ENCODE results near the gene HS6ST2.

Gene HS6ST2

DNA sequence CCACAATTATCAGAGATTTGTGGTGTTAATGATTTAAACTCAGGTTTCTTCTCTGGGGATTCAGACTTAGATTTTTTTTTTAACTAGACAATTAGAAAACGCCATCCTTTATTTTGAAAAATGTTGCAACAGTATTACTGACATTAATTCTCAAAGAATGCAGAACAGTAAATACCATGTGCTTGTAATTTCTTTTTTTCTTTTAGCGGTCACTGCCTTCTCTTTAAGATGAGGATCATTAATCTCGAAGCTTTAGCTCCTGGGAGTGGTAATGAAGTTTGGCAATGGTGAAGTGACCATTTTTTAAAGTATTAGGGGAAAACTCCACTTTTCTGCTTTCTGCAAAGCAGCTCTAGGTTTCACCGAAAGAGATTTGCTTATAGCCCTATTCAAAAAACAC is 305.6 kb downstream of the HS6ST2 start:
- no peak overlapping the region for H3K27ac ChIP-seq (ENCODE audit: poor library complexity, severe bottlenecking)
- no peak overlapping the region for H3K4me3 ChIP-seq (ENCODE audit: severe bottlenecking)
- H3K27me3 ChIP-seq (ENCODE audit: insufficient read depth, poor library complexity, severe bottlenecking): no peaks in the 10 kb centered on the region
- no peaks in the 10 kb centered on the region for H3K36me3 ChIP-seq (ENCODE audit: low read depth)
- ATAC-seq (ENCODE audit: low read depth): no peak
- no peak for DNase-seq (ENCODE audit: low spot score)
- no peaks in the 10 kb centered on the region for H3K9me3 ChIP-seq (ENCODE audit: severe bottlenecking)
- TF ChIP-seq, protein P1, sequence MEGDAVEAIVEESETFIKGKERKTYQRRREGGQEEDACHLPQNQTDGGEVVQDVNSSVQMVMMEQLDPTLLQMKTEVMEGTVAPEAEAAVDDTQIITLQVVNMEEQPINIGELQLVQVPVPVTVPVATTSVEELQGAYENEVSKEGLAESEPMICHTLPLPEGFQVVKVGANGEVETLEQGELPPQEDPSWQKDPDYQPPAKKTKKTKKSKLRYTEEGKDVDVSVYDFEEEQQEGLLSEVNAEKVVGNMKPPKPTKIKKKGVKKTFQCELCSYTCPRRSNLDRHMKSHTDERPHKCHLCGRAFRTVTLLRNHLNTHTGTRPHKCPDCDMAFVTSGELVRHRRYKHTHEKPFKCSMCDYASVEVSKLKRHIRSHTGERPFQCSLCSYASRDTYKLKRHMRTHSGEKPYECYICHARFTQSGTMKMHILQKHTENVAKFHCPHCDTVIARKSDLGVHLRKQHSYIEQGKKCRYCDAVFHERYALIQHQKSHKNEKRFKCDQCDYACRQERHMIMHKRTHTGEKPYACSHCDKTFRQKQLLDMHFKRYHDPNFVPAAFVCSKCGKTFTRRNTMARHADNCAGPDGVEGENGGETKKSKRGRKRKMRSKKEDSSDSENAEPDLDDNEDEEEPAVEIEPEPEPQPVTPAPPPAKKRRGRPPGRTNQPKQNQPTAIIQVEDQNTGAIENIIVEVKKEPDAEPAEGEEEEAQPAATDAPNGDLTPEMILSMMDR (IDR thresholded peaks at IDR 0.05; ENCODE audit: poor library complexity, severe bottlenecking): no peak
- H3K4me1 ChIP-seq (ENCODE audit: insufficient read depth, poor library complexity, severe bottlenecking): no peaks in the 10 kb centered on the region

DNA sequence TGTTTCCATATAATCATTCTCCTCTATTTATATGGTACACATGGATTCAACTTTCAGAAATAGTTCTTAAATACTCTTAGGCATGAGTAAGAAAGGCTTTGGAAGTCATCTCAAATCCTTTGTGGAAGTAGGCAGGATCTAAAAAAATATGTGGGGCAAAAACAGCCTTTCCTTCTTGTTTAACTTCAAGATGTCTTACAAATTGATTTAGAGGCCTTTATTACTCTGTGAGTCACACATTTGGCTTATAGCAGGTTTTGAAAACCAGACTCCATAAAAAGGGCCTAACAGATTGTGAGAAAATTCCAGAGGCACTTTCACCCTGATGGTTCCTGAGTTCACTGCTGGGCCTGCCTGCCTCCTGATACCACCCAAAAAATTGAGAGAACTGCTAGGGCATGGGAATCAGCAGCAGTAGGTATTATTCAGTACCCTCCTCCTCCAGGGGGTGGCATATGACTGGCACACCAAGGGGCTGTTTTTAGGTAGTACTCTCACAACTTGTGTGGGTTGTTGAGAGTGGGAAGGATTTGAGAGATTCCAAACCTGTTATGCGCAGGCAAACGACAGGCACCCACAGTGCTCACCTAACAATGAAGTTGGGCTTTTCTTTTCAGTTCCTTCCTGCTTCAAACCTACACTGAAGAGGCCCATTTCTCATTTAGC is 306.9 kb downstream of the HS6ST2 start:
- DNase-seq (ENCODE audit: low spot score): no peak
- Histone ChIP-seq H3K36me3 (ENCODE audit: low read depth) (no peaks in the 10 kb centered on the region), H3K4me3 (ENCODE audit: severe bottlenecking) (no peak overlapping the region), H3K9me3 (ENCODE audit: severe bottlenecking) (no peaks in the 10 kb centered on the region), H3K27me3 (ENCODE audit: insufficient read depth, poor library complexity, severe bottlenecking) (no peaks in the 10 kb centered on the region), H3K27ac (ENCODE audit: poor library complexity, severe bottlenecking) (no peak overlapping the region), H3K4me1 (ENCODE audit: insufficient read depth, poor library complexity, severe bottlenecking) (no peaks in the 10 kb centered on the region)
- no peak for ATAC-seq (ENCODE audit: low read depth)
- TF ChIP-seq, protein P1 (IDR thresholded peaks at IDR 0.05; ENCODE audit: poor library complexity, severe bottlenecking): no peak

DNA sequence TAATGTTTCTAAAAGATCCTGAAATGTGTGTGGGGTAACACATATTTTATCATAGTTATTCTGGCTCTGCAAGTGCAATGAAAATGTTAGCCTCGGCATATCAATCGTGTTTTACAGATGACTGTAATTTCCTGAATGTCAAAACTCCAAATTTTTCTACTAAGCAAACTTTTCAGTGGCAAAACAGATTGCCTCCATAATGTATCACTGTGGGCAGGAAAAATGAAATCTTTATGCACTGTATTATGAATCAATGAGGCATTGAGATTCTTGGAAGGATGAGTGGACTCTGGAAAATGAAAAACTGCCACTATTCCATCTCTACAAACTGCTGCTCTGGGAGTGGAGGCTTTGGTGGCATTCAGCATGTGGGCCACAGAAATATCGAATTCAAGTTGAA is 309.5 kb downstream of the HS6ST2 start:
- no peak for ATAC-seq (ENCODE audit: low read depth)
- no peaks in the 10 kb centered on the region for H3K36me3 ChIP-seq (ENCODE audit: low read depth)
- H3K27me3 ChIP-seq (ENCODE audit: insufficient read depth, poor library complexity, severe bottlenecking): no peaks in the 10 kb centered on the region
- TF ChIP-seq, protein P1 (IDR thresholded peaks at IDR 0.05; ENCODE audit: poor library complexity, severe bottlenecking): no peak
- no peak overlapping the region for H3K4me3 ChIP-seq (ENCODE audit: severe bottlenecking)
- no peaks in the 10 kb centered on the region for H3K9me3 ChIP-seq (ENCODE audit: severe bottlenecking)
- no peaks in the 10 kb centered on the region for H3K4me1 ChIP-seq (ENCODE audit: insufficient read depth, poor library complexity, severe bottlenecking)
- no peak for DNase-seq (ENCODE audit: low spot score)
- no peak overlapping the region for H3K27ac ChIP-seq (ENCODE audit: poor library complexity, severe bottlenecking)

DNA sequence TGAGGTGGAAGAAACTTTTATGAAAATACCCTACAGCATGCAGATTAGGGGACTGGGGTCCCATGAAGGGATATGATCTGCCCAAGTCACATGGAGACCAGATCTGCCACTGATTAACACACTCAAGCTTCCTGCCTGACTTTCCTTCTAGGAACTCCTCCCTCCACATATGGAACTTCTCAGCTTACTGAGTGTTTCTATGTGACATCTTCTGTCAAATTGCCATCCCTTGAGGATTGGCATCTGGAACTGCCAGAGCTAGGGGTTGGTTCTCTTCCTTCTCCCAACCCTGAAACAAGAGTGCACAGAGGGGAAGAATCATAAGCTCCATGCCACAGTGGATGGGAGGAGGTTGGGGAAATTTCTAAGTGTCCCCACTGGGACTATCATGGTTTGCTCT is 319.0 kb downstream of the HS6ST2 start:
- H3K9me3 ChIP-seq (ENCODE audit: severe bottlenecking): no peaks in the 10 kb centered on the region
- no peak for DNase-seq (ENCODE audit: low spot score)
- TF ChIP-seq, protein P1 (IDR thresholded peaks at IDR 0.05; ENCODE audit: poor library complexity, severe bottlenecking): no peak
- H3K27ac ChIP-seq (ENCODE audit: poor library complexity, severe bottlenecking): no peak overlapping the region
- no peak overlapping the region for H3K4me3 ChIP-seq (ENCODE audit: severe bottlenecking)
- no peak for ATAC-seq (ENCODE audit: low read depth)
- no peaks in the 10 kb centered on the region for H3K36me3 ChIP-seq (ENCODE audit: low read depth)
- H3K4me1 ChIP-seq (ENCODE audit: insufficient read depth, poor library complexity, severe bottlenecking): no peaks in the 10 kb centered on the region
- H3K27me3 ChIP-seq (ENCODE audit: insufficient read depth, poor library complexity, severe bottlenecking): no peaks in the 10 kb centered on the region

DNA sequence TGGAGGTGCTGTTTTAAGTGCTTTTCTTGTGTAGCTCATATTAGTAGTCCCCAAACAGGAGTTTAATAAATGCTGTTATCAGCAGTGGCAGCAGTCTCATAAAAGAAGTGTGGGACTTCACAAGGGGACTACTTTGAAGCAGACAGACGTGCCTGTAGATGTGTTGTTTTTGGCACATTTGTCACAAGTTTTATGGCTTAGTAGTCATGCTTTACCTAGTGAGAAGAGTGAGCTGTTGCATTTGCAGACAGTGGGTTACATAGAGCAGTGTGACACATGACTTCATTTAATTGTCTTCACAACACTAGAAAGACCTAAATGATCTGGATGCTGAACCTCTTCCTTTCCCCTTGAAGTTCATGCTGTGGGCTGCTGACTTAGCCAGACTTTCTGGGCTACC is 320.1 kb downstream of the HS6ST2 start:
- Histone ChIP-seq H3K36me3 (ENCODE audit: low read depth) (no peaks in the 10 kb centered on the region), H3K27me3 (ENCODE audit: insufficient read depth, poor library complexity, severe bottlenecking) (no peaks in the 10 kb centered on the region), H3K4me1 (ENCODE audit: insufficient read depth, poor library complexity, severe bottlenecking) (no peaks in the 10 kb centered on the region), H3K9me3 (ENCODE audit: severe bottlenecking) (no peaks in the 10 kb centered on the region), H3K27ac (ENCODE audit: poor library complexity, severe bottlenecking) (no peak overlapping the region), H3K4me3 (ENCODE audit: severe bottlenecking) (no peak overlapping the region)
- no peak for DNase-seq (ENCODE audit: low spot score)
- no peak for ATAC-seq (ENCODE audit: low read depth)
- TF ChIP-seq, protein P1 (IDR thresholded peaks at IDR 0.05; ENCODE audit: poor library complexity, severe bottlenecking): no peak

Measured in RWPE2 (cell line).